GM12801 (cell line): ENCODE results near the gene SYCN.

ENCODE experiments used
- TF ChIP-seq, protein P1 (sequence below): IDR thresholded peaks from one replicate; pipeline ENCODE4 v1.5.1; 2011; ENCODE audit warnings: control low read depth; ENCODE audit not compliant: insufficient read length; ENCODE audit errors: extremely low read depth

Gene SYCN

DNA sequence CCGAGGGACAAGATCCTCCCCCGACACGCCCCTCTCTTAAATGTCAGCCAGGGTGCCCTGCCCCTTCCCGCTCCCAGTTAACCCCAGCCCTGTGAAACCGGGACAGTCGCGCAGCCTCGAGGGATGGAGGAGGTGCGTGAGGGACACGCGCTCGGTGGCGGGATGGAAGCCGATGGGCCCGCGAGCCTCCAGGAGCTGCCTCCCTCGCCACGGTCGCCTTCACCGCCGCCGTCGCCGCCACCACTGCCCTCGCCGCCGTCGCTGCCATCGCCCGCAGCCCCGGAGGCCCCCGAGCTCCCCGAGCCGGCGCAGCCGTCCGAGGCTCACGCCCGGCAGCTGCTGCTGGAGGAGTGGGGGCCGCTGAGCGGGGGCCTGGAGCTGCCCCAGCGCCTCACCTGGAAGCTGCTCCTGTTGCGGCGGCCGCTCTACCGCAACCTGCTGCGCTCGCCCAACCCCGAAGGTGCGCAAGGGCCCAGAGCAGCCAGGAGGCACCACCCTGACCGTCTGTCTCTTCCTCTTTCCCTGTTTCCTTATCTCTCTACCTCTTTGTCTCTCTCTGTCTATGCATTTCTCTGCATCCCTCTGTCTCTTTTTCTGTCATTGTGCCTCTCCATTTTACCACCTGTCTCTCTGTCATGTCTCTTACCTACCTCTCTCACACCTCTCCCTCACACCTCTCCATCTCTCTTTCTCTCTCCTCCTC lies 7.1 kb downstream of the SYCN start, which contains the start of gene NCCRP1:
TSS of gene NCCRP1 (plus strand) at position 105 of the 703 bp plus-strand sequence. CDS start at position 124, 19 bp downstream.
- TF ChIP-seq, protein P1, sequence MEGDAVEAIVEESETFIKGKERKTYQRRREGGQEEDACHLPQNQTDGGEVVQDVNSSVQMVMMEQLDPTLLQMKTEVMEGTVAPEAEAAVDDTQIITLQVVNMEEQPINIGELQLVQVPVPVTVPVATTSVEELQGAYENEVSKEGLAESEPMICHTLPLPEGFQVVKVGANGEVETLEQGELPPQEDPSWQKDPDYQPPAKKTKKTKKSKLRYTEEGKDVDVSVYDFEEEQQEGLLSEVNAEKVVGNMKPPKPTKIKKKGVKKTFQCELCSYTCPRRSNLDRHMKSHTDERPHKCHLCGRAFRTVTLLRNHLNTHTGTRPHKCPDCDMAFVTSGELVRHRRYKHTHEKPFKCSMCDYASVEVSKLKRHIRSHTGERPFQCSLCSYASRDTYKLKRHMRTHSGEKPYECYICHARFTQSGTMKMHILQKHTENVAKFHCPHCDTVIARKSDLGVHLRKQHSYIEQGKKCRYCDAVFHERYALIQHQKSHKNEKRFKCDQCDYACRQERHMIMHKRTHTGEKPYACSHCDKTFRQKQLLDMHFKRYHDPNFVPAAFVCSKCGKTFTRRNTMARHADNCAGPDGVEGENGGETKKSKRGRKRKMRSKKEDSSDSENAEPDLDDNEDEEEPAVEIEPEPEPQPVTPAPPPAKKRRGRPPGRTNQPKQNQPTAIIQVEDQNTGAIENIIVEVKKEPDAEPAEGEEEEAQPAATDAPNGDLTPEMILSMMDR: no peak

- TF ChIP-seq, protein P1: no peak
Measured at GRCh38 chr19:39196320-39196719, 7.7 kb downstream of the SYCN start.

DNA sequence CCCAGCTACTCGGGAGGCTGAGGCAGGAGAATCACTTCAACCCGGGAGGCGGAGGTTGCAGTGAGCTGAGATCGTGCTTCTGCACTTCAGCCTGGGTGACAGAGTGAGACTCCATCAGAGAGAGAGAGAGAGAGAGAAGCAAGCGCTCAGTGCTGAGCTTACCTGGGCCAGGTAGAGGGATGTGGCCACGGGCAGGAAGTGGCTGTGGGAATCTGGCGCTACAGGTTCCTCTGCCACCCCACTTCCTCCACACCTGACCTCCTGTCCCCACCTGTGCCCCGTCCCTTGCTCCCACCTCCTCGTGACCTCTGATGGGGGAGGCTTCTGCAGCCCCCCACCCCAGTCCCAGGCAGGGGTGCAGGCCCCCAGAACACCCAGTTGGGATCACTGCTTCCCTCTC lies 8.3 kb downstream of the SYCN start:
- TF ChIP-seq, protein P1: no peak

DNA sequence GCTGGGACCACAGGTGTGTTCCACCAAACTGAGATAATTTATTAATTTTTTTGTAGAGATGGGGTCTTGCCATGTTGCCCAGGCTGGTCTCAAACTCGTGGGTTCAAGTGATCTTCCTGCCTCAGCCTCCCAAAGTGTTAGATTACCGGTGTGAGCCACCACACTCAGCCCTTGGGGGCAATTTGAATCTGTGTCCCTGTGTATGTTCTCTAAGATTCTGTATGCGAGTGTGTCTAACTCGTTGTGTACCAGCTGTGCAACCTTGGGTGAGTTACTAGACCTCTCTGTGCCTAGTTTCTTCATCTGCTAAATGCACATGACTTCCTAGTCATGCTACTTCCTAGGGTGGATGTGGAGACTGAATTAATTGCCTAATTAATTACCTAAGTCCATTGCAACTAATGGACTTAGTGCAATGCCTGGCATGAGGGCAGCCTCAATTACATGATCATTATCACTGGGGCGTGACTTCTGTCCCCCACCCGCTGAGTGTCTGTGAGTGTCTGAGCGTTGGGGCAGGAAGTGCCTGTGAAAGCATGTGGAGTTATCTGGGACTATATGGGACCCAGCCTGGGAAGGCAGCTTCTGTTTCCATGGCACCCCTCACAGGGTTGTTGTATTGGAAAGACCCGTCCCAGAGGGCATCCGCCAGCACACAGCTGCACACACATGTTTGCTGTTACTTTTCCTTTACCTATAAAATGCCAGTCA lies 9.1 kb downstream of the SYCN start:
- TF ChIP-seq, protein P1: no peak

GRCh38 chr19:39193803-39194202 lies 10.3 kb downstream of the SYCN start:
- TF ChIP-seq, protein P1: no peak

GRCh38 chr19:39192846-39193245 lies 11.2 kb downstream of the SYCN start:
- TF ChIP-seq, protein P1: no peak

GRCh38 chr19:39190768-39191167 lies 13.3 kb downstream of the SYCN start:
- TF ChIP-seq, protein P1: no peak
